ENCODE data around the gene BPIFB1.

- TF ChIP-seq CTCF (IDR thresholded peaks at IDR 0.05) (no peak), EP300 (IDR thresholded peaks at IDR 0.05) (no peak), POLR2A (IDR thresholded peaks at IDR 0.05) (no peak), POLR2AphosphoS5 (IDR thresholded peaks at IDR 0.05) (no peak)
Observed at GRCh38 chr20:33259371-33259770, 23.6 kb upstream of the BPIFB1 start.
